Body of pancreas (tissue), 4 donors: ENCODE measurements around the gene THTPA. TPM values are rescaled to one million over a fixed set of nuclear protein-coding genes. Genes with fewer than 3 reads are reported as not detected.
A peak's percentile ranks its signal among the peaks of the same experiment; 100 is the strongest.

Source experiments
- ATAC-seq: fragments of 150-250 bp; one replicate; pipeline ENCODE4 v1.9.1; 2016
- DNase-seq, 4 donors: peaks; one replicate each; pipeline ENCODE4 v3.0.0-alpha.2; 2019
- H3K27ac ChIP-seq, 4 donors: fragments of 200-600 bp; sonication (generic); 1 replicate in 3 of 4; 2 replicates in 1 of 4; pipeline versions ENCODE4 v1.5.1 to v1.6.1; 2016 to 2019; ENCODE audit warnings: mild to moderate bottlenecking in 1 of 4, mixed read lengths in 1 of 4, moderate library complexity in 1 of 4
- H3K27me3 ChIP-seq, 2 donors: fragments of 200-600 bp; sonication (generic); one replicate each; pipeline ENCODE4 v1.6.0; 2016; ENCODE audit warnings: mild to moderate bottlenecking in 1 of 2
- H3K36me3 ChIP-seq, 2 donors: fragments of 200-600 bp; sonication (generic); replicated peaks in 1 of 2; 2 replicates each; pipeline ENCODE4 v1.5.1; 2016; ENCODE audit warnings: low read depth in 2 of 2; ENCODE audit not compliant: insufficient read depth in 1 of 2
- H3K4me1 ChIP-seq: fragments of 200-600 bp; sonication (generic); one replicate; pipeline ENCODE4 v1.6.0; 2016
- H3K4me3 ChIP-seq, 2 donors: fragments of 200-600 bp; sonication (generic); 1 replicate in 1 of 2; 2 replicates in 1 of 2; pipeline ENCODE4 v1.5.1; 2016 to 2019
- H3K9me3 ChIP-seq, 3 donors: fragments of 200-600 bp; sonication (generic); 1 replicate in 2 of 3; 2 replicates in 1 of 3; pipeline ENCODE4 v1.5.1; 2016
- POLR2A ChIP-seq, 3 donors: fragments of 450-650 bp; IDR thresholded peaks; one replicate each; pipeline ENCODE4 v1.6.1; 2016; ENCODE audit warnings: antibody characterized with exemption in 3 of 3, mild to moderate bottlenecking in 2 of 3
- WGBS, 2 donors: methylation state at CpG; one replicate each; pipeline ENCODE4 v1.1.5; 2017; 5-methylcytosine and 5-hydroxymethylcytosine counted together
- intact Hi-C: fragments of 100-400 bp; cut with DNase I; formaldehyde crosslinking; loops from one replicate; pipeline ENCODE4 v1.15.1; 2023
- total RNA-seq, 2 donors: library from RNA; depleted of rRNA; stranded (reverse); fragments of >200 nt; gene quantifications; one replicate each; pipeline ENCODE4 v1.1.0, GENCODE V29; 2016
- TF ChIP-seq, protein P1 (sequence below), 7 experiments: fragments of 450-650 bp in 4 of 7; fragments of 200-600 bp in 3 of 7; sonication (generic) in 3 of 7; IDR thresholded peaks; one replicate each; pipeline ENCODE4 v1.5.1; 2016 to 2019; ENCODE audit warnings: antibody characterized with exemption in 7 of 7

Gene THTPA
- total RNA-seq, 2 donors from 2014 or later, result 11.7 to 43.2 TPM

DNA sequence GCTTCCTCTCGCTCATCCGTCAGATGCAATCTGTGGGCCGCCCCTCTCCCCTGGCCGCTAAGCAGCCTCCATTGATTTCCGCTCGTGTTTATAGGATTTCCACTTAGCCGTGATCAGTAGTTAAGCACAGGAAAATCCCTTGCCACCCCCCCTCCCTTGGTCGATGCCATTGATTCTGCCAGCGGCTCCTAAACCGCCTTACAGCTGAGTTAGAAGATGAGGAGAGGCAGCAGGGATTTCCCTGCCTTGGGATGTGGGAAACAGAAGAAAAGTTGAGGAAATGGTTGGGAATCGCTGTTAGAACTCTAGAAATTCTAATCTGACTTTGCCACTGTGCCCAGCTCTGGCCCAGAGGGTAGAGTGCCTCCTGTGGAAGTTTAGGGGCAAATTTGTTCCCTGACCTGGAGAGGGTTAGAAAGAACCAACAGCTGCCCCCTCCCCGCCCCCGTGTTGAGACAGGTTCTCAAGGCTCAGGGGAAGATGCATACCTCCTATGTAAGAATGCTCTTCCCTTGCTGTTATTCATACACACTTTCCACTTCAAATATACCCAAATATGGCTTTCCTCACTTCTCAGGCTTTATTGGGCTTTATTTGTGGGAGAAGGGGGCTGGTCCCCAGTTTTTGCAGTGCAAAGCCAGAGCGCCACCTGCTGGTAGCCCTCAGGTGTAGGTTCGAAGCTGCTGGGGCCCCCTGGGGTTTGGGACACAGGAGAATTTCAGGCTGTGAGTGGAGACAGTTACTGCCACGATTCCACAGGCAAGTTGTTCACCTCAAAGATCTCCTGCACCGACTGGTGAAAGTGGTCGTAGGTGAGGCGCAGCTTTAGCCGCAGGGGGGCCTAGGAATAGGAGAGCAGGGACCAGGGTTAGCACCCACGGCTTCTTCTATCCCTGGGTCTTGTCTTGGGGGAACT is 3.2 kb downstream of the THTPA start:
- peaks cover 0 to 13% of the 10 kb centered on the region in 2 donors for H3K36me3 ChIP-seq
- DNase-seq (peak in 2 of 4 donors; percentile 58 to 60), ATAC-seq (no peak)
- 68% methylated on average over 21 of the region's 21 CpGs for WGBS, 2 donors
- no peak for TF ChIP-seq POLR2A (IDR thresholded peaks at IDR 0.05)
- TF ChIP-seq, protein P1, sequence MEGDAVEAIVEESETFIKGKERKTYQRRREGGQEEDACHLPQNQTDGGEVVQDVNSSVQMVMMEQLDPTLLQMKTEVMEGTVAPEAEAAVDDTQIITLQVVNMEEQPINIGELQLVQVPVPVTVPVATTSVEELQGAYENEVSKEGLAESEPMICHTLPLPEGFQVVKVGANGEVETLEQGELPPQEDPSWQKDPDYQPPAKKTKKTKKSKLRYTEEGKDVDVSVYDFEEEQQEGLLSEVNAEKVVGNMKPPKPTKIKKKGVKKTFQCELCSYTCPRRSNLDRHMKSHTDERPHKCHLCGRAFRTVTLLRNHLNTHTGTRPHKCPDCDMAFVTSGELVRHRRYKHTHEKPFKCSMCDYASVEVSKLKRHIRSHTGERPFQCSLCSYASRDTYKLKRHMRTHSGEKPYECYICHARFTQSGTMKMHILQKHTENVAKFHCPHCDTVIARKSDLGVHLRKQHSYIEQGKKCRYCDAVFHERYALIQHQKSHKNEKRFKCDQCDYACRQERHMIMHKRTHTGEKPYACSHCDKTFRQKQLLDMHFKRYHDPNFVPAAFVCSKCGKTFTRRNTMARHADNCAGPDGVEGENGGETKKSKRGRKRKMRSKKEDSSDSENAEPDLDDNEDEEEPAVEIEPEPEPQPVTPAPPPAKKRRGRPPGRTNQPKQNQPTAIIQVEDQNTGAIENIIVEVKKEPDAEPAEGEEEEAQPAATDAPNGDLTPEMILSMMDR (IDR thresholded peaks at IDR 0.05), result peak; percentile 49 to 86 (median 63)
- no peak overlapping the region for H3K4me3 ChIP-seq
- H3K27me3 ChIP-seq, result no peaks in the 10 kb centered on the region
- H3K9me3 ChIP-seq, result no peaks in the 10 kb centered on the region
- intact Hi-C loops, result loop anchor here (5.0 kb wide), 1 partner anchor 87 kb away; no protein-coding TSS in a partner anchor
- no peak overlapping the region for H3K27ac ChIP-seq
- peaks cover 28% of the 10 kb centered on the region for H3K4me1 ChIP-seq

DNA sequence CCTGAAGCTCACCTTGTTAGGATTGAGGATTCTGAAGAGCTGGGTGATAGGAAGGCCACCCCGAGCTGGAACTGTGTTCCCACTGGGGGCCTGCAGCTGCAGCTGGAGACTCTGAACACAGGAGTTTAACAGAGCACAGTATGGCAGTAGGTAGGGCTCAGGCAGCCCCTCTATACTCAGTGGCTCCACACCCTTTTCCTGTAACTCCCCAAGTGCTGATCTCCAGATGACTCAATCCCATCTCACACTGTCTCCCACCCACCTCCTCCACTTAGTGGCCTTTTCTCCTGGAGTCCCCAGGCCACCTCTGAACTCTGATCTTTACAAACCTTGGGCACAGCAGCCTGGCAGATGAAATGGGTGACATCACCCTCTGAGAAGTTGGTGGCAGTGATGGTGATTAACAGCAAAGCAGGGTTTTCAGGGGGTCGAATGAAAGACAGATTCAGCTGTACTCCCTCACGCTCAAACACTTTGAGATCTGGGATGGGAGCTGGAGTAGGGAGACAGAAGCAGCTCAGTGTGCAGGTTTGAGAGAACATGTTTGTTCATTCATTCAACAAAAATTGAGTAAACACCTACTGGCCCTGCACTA is 4.0 kb downstream of the THTPA start:
- H3K9me3 ChIP-seq, result no peaks in the 10 kb centered on the region
- H3K36me3 ChIP-seq, result peaks cover 0 to 13% of the 10 kb centered on the region in 2 donors
- intact Hi-C loops, result loop anchor here (5.0 to 10.0 kb wide), 3 partner anchors 78 to 235 kb away; partner anchors contain the start of gene PABPN1
- 75 to 92% methylated on average over 3 of the region's 3 CpGs for WGBS, 2 donors
- H3K27me3 ChIP-seq, result no peaks in the 10 kb centered on the region
- H3K27ac ChIP-seq, result no peak overlapping the region
- no peak for TF ChIP-seq POLR2A (IDR thresholded peaks at IDR 0.05)
- TF ChIP-seq, protein P1 (IDR thresholded peaks at IDR 0.05), result no peak
- H3K4me1 ChIP-seq, result peaks cover 28% of the 10 kb centered on the region
- no peak for ATAC-seq
- DNase-seq, result no peak
- H3K4me3 ChIP-seq, result no peak overlapping the region

DNA sequence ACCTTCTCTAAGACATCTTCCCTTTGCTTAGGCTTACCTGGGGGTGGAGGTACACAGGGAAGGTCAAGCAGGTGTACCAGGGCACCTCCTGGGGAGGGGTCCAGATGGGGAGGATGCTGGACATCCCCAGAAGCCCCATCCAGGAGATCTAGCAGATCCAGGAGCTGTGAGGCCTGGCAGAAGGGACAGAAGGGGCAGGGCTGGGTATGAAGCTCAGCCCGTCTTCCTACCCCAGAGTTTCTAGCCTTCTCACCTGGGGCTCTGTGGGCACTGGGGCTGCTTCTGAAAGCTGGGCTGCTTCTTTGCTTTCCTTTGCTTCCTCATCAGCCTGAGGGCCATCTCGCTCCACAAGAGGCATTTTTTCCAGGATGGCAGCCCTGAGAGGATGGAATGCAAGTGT is 5.2 kb downstream of the THTPA start:
- WGBS, 2 donors, result 92% methylated on average over 2 of the region's 2 CpGs; no CpG with 5 or more reads in 1 of the 2 donors
- no peaks in the 10 kb centered on the region for H3K27me3 ChIP-seq
- peaks cover 29% of the 10 kb centered on the region for H3K4me1 ChIP-seq
- TF ChIP-seq, protein P1 (IDR thresholded peaks at IDR 0.05), result no peak
- no peak for TF ChIP-seq POLR2A (IDR thresholded peaks at IDR 0.05)
- H3K4me3 ChIP-seq, result no peak overlapping the region
- peaks cover 0 to 13% of the 10 kb centered on the region in 2 donors for H3K36me3 ChIP-seq
- no peaks in the 10 kb centered on the region for H3K9me3 ChIP-seq
- DNase-seq (no peak), ATAC-seq (no peak)
- intact Hi-C loops, result loop anchor here (5.0 to 10.0 kb wide), 2 partner anchors 79 to 236 kb away; partner anchors contain the start of gene PABPN1
- no peak overlapping the region for H3K27ac ChIP-seq

DNA sequence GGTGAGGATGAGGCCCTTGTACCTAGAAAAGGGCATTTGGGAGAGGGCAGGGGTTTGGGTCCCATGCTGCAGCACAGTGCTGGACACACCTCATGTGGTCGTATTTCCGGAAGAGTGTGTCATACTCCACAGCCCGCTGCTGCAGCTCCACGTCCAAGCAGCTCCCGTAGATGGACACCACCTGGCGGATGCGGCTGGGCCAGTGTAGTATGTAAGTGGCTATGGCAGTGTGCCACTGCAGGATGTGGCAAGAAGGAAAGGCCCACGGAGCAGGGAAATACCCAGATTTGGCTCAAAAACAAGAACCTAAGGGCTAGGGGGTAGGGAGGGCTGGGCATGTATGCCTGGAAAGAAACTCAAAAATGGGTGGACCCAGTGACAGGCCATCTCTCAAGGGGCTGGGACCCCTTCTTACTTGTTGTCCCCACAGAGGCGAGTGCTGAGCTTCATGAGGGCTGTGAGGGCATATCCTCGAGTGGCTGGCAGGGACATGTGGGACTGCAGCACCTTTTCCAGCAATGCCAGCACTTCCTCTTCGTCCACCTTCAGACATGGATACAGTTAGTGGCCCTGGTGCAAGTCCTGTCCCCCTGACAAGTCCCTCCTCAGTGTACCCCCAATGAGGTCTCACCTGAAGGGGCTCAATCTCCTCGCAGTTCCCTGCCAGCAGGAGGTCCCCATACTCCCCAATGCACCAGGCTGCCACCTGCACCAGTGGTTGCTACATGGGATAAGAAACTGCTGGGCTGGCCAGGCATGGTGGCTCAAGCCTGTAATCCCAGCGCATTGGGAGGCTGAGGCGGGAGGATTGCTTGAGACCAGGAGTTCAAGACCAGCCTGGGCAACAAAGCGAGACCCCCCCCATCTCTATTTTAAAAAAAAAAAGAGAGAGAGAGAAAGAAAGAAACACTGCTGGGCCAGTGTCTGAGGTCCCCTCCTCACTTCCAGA is 6.1 kb downstream of the THTPA start:
- peaks cover 0 to 13% of the 10 kb centered on the region in 2 donors for H3K36me3 ChIP-seq
- H3K9me3 ChIP-seq, result no peaks in the 10 kb centered on the region
- peaks cover 28% of the 10 kb centered on the region for H3K4me1 ChIP-seq
- ATAC-seq (no peak), DNase-seq (no peak)
- WGBS, 2 donors, result 82 to 84% methylated on average over 14 to 15 of the region's 15 CpGs
- TF ChIP-seq POLR2A (IDR thresholded peaks at IDR 0.05), result no peak
- TF ChIP-seq, protein P1 (IDR thresholded peaks at IDR 0.05), result no peak
- intact Hi-C loops, result loop anchor here (5.0 to 10.0 kb wide), 2 partner anchors 80 to 237 kb away; partner anchors contain the start of gene PABPN1
- no peak overlapping the region for H3K27ac ChIP-seq
- no peaks in the 10 kb centered on the region for H3K27me3 ChIP-seq
- H3K4me3 ChIP-seq, result no peak overlapping the region
